Left lung (tissue), 10 donors: ENCODE results near the gene PROX1. TPM values are rescaled to one million over a fixed set of nuclear protein-coding genes. Genes with fewer than 3 reads are reported as not detected.

Source experiments
- ATAC-seq: fragments of 200-7000 bp; cut with Tn5 transposase; one replicate; pipeline ENCODE4 v1.9.1; 2020; ENCODE audit warnings: moderate library complexity
- DNase-seq, 4 donors: peaks; one replicate each; pipeline ENCODE4 v3.0.0-alpha.2; 2013 to 2020
- H3K27ac ChIP-seq, 2 donors: fragments of 200-600 bp; sonication (generic) in 1 of 2; one replicate each; pipeline versions ENCODE4 v1.5.0 to v1.8.0; 2020 to 2021
- H3K27me3 ChIP-seq, 2 donors: fragments of 200-600 bp; sonication (generic) in 1 of 2; one replicate each; pipeline versions ENCODE4 v1.5.0 to v1.8.0; 2020 to 2021
- H3K36me3 ChIP-seq, 2 donors: fragments of 200-600 bp; sonication (generic) in 1 of 2; one replicate each; pipeline versions ENCODE4 v1.5.0 to v1.8.0; 2020 to 2021
- H3K4me1 ChIP-seq, 2 donors: fragments of 200-600 bp; one replicate each; pipeline ENCODE4 v1.8.0; 2021
- H3K4me3 ChIP-seq, 2 donors: fragments of 200-600 bp; sonication (generic) in 1 of 2; one replicate each; pipeline versions ENCODE4 v1.5.0 to v1.8.0; 2020 to 2021; ENCODE audit warnings: mild to moderate bottlenecking in 1 of 2
- H3K9me3 ChIP-seq, 2 donors: fragments of 200-600 bp; sonication (generic) in 1 of 2; one replicate each; pipeline versions ENCODE4 v1.5.0 to v1.8.0; 2020 to 2021
- intact Hi-C, 2 donors: fragments of 100-400 bp; cut with DNase I; formaldehyde crosslinking; loops; one replicate each; pipeline versions ENCODE4 v1.11.2 to v1.14.2; 2022
- polyA plus RNA-seq, 6 donors: library from polyadenylated mRNA; unstranded; fragments of 120-200 nt; gene quantifications; one replicate each; pipeline ENCODE4 v1.2.1, GENCODE V29; 2013; ENCODE audit not compliant: insufficient read length in 6 of 6
- total RNA-seq, 2 donors: library from RNA; stranded (reverse); fragmentation: NEBNext Ultra II Directional; extraction: Animal tissue kit (Norgen Biotek cat#: 25700); gene quantifications; one replicate each; pipeline ENCODE4 v1.2.1, GENCODE V29; 2021
- TF ChIP-seq, protein P1 (sequence below), 2 donors: fragments of 200-600 bp; sonication (generic) in 1 of 2; IDR thresholded peaks; one replicate each; pipeline versions ENCODE4 v1.5.0 to v1.8.0; 2021; ENCODE audit warnings: antibody characterized with exemption in 2 of 2
- donor health status: DM: no; HTN: yes; CAD: no.
- donor health status: DM: no; HTN: no; CAD: no.

The PROX1 gene
- total and polyA plus RNA-seq, 8 donors, result 6.2 to 15.3 (median 9.1) TPM

- Histone ChIP-seq H3K27me3 (no peaks in the 10 kb centered on the region), H3K36me3 (no peaks in the 10 kb centered on the region), H3K4me3 (no peak overlapping the region), H3K4me1 (no peaks in the 10 kb centered on the region), H3K9me3 (no peaks in the 10 kb centered on the region), H3K27ac (no peak overlapping the region)
- intact Hi-C loops, result no loop called here
- no peak for DNase-seq
- TF ChIP-seq, protein P1, sequence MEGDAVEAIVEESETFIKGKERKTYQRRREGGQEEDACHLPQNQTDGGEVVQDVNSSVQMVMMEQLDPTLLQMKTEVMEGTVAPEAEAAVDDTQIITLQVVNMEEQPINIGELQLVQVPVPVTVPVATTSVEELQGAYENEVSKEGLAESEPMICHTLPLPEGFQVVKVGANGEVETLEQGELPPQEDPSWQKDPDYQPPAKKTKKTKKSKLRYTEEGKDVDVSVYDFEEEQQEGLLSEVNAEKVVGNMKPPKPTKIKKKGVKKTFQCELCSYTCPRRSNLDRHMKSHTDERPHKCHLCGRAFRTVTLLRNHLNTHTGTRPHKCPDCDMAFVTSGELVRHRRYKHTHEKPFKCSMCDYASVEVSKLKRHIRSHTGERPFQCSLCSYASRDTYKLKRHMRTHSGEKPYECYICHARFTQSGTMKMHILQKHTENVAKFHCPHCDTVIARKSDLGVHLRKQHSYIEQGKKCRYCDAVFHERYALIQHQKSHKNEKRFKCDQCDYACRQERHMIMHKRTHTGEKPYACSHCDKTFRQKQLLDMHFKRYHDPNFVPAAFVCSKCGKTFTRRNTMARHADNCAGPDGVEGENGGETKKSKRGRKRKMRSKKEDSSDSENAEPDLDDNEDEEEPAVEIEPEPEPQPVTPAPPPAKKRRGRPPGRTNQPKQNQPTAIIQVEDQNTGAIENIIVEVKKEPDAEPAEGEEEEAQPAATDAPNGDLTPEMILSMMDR (IDR thresholded peaks at IDR 0.05), result no peak
- ATAC-seq, result no peak
Observed at GRCh38 chr1:214019499-214019898, 31.7 kb downstream of the PROX1 start.

DNA sequence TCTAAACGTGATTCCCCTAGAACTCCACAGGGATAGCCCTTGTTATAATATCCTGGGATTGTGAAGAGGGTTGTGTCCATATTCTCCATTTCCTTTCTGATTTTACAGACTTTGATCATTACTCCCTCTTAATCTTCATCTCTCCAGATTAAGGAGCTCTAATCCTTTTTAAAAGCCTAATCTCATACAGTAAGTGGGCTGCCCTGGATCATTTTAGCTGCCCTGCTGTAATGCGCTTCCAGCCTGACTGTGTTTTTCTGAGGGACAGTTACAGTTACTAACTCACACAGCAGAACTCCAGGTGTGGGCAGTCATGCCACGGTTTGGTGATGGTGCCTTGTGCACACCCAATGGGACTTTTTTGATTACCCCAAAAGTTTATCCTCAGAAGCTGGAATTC, 33.5 kb downstream of the PROX1 start:
- no peak overlapping the region for H3K27ac ChIP-seq
- H3K36me3 ChIP-seq, result no peaks in the 10 kb centered on the region
- H3K4me1 ChIP-seq, result no peaks in the 10 kb centered on the region
- H3K4me3 ChIP-seq, result no peak overlapping the region
- no peak for DNase-seq
- no peaks in the 10 kb centered on the region for H3K27me3 ChIP-seq
- TF ChIP-seq, protein P1 (IDR thresholded peaks at IDR 0.05), result no peak
- intact Hi-C loops, result no loop called here
- no peak for ATAC-seq
- no peaks in the 10 kb centered on the region for H3K9me3 ChIP-seq

DNA sequence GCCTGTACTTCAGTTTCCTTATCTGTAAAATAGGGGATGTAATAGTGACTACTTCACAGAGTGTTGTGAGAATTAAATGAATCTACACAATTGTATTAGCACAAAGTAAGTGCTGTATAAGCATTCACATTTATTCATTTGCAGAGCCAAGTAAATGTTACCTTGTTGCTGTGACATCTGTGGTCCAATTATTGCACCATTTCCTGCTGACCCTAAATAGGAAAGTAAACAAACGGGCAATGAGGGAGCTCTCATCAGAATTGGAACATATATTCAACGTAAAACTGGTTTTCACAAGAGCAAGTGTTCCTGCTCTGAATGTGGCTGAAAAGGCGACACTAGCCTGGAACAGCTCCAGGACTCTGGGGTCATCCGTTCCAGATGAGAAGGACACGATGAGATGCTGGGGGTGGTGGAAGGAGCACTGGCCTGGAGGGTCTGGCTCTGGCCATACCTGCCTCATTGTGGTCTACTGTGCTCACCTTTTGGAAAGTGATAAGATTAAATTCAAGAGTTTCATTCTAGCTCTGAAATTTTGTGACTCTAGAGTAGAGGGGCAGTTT, 34.5 kb downstream of the PROX1 start:
- DNase-seq, result no peak
- no peaks in the 10 kb centered on the region for H3K9me3 ChIP-seq

GRCh38 chr1:214022810-214023425, 35.1 kb downstream of the PROX1 start:
- Histone ChIP-seq H3K27ac (no peak overlapping the region), H3K4me3 (no peak overlapping the region), H3K36me3 (no peaks in the 10 kb centered on the region), H3K27me3 (no peaks in the 10 kb centered on the region), H3K4me1 (no peaks in the 10 kb centered on the region), H3K9me3 (no peaks in the 10 kb centered on the region)
- DNase-seq (no peak), ATAC-seq (no peak)
- TF ChIP-seq, protein P1 (IDR thresholded peaks at IDR 0.05), result no peak
- intact Hi-C loops, result no loop called here

More for the DNA sequence above, 34.5 kb downstream of the PROX1 start:
- intact Hi-C loops, result no loop called here
- H3K27me3 ChIP-seq, result no peaks in the 10 kb centered on the region
- ATAC-seq, result no peak
- no peaks in the 10 kb centered on the region for H3K36me3 ChIP-seq
- TF ChIP-seq, protein P1 (IDR thresholded peaks at IDR 0.05), result no peak
- H3K27ac ChIP-seq, result no peak overlapping the region
- no peak overlapping the region for H3K4me3 ChIP-seq
- no peaks in the 10 kb centered on the region for H3K4me1 ChIP-seq

- ATAC-seq, result no peak
- Histone ChIP-seq H3K4me1 (no peaks in the 10 kb centered on the region), H3K27ac (no peak overlapping the region), H3K36me3 (no peaks in the 10 kb centered on the region), H3K4me3 (no peak overlapping the region), H3K9me3 (no peaks in the 10 kb centered on the region), H3K27me3 (no peaks in the 10 kb centered on the region)
- no peak for DNase-seq
- TF ChIP-seq, protein P1 (IDR thresholded peaks at IDR 0.05), result no peak
- intact Hi-C loops, result no loop called here
Observed at GRCh38 chr1:214026985-214027384, 39.2 kb downstream of the PROX1 start.
